PC-9 (cell line): ENCODE results near the gene KIAA1217. TPM values are rescaled to one million over a fixed set of nuclear protein-coding genes. Genes with fewer than 3 reads are reported as not detected.

Experiments
- BruUV-seq: library from RNA; stranded (reverse); fragments of 400-500 nt; replicated peaks from 2 replicates; lab custom pipeline; 2021; lab: Mats Ljungman, UMichigan
- CTCF ChIA-PET: fragments of 300-600 bp; sonication (Branson Sonifier 250); formaldehyde crosslinking; loops from one replicate; lab custom pipeline; 2022; ENCODE audit warnings: antibody characterized with exemption; lab: Charles Lee
- POLR2A ChIA-PET: fragments of 300-600 bp; sonication (Branson Sonifier 250); formaldehyde crosslinking; loops from one replicate; lab custom pipeline; 2022; ENCODE audit warnings: antibody characterized with exemption; ENCODE audit not compliant: unreplicated experiment; lab: Charles Lee
- DNase-seq, 2 experiments: peaks; one replicate each; pipeline versions ENCODE4 v3.0.0 to v3.0.0-alpha.2; 2015 to 2022; ENCODE audit warnings: mixed read lengths in 1 of 2
- H2AFZ ChIP-seq: fragments of 200-600 bp; sonication (generic); 2 replicates; pipeline ENCODE4 v1.8.1; 2017; ENCODE audit warnings: antibody characterized with exemption
- H3F3A ChIP-seq: fragments of 200-600 bp; sonication (generic); 2 replicates; pipeline ENCODE4 v1.8.1; 2017; ENCODE audit warnings: antibody characterized with exemption, mild to moderate bottlenecking, low read depth; ENCODE audit not compliant: insufficient read depth
- H3K27ac ChIP-seq: fragments of 200-600 bp; sonication (generic); 2 replicates; pipeline ENCODE4 v1.6.1; 2016; ENCODE audit warnings: mixed run types
- H3K27me3 ChIP-seq: fragments of 200-600 bp; sonication (generic); 2 replicates; pipeline ENCODE4 v1.6.1; 2016; ENCODE audit warnings: low read depth, mixed run types; ENCODE audit not compliant: insufficient read depth
- H3K36me3 ChIP-seq: fragments of 200-600 bp; sonication (generic); 2 replicates; pipeline ENCODE4 v1.6.1; 2016; ENCODE audit warnings: low read depth, mixed run types
- H3K4me1 ChIP-seq: fragments of 200-600 bp; sonication (generic); replicated peaks from 2 replicates; pipeline ENCODE4 v1.6.1; 2016; ENCODE audit warnings: mixed run types; ENCODE audit not compliant: insufficient read depth
- H3K4me2 ChIP-seq: fragments of 200-600 bp; sonication (generic); 2 replicates; pipeline ENCODE4 v1.6.1; 2017; ENCODE audit warnings: mixed run types
- H3K4me3 ChIP-seq: fragments of 200-600 bp; sonication (generic); 2 replicates; pipeline ENCODE4 v1.6.1; 2016; ENCODE audit warnings: mixed run types
- H3K79me2 ChIP-seq: fragments of 200-600 bp; sonication (generic); 2 replicates; pipeline ENCODE4 v1.6.1; 2017; ENCODE audit warnings: low read depth, mixed run types
- H3K9me2 ChIP-seq: fragments of 200-600 bp; sonication (generic); 2 replicates; pipeline ENCODE4 v1.8.1; 2017; ENCODE audit warnings: mild to moderate bottlenecking; ENCODE audit not compliant: insufficient read depth
- H3K9me3 ChIP-seq: fragments of 200-600 bp; sonication (generic); 2 replicates; pipeline ENCODE4 v1.8.1; 2016; ENCODE audit warnings: low read depth; ENCODE audit not compliant: insufficient read depth
- H4K20me1 ChIP-seq: fragments of 200-600 bp; sonication (generic); 2 replicates; pipeline ENCODE4 v1.8.1; 2017; ENCODE audit not compliant: insufficient read depth
- EZH2 ChIP-seq: fragments of 200-600 bp; sonication (generic); IDR thresholded peaks from 2 replicates; pipeline ENCODE4 v1.8.0; 2017; ENCODE audit warnings: antibody characterized with exemption, low read depth
- intact Hi-C: fragments of 100-400 bp; cut with micrococcal nuclease; formaldehyde crosslinking; loops from one replicate; pipeline ENCODE4 v1.10.0; 2022; ENCODE audit not compliant: unreplicated experiment
- total RNA-seq: library from RNA; stranded (reverse); gene quantifications from 2 replicates; pipeline ENCODE4 v1.2.3, GENCODE V29; 2021
- TF ChIP-seq, protein P1 (sequence below): fragments of 200-600 bp; sonication (generic); conservative IDR thresholded peaks from 2 replicates; pipeline ENCODE4 v1.6.1; 2017; ENCODE audit warnings: mixed run types, antibody characterized with exemption, mild to moderate bottlenecking, moderate library complexity

Gene KIAA1217
- total RNA-seq, 1 experiment from 2014 or later = 41.1 TPM

DNA sequence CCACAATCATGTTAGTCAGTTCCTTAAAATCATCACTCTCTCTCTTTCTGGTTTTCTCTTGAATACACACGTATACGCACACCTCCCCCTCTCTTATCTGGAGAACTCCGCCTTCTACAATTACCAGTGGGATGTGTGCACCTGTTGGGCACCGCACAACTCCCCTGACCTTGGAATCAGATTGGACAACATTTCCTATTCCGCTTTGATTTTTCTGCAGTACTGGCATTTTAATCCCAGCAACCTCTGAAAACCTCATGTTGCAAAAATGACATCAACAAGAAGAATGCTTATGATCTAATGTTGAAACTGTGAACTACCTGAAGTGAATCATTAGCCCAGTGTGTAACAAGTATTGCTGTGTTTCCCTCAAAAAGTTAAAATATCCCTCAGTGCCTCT, 109.6 kb downstream of the KIAA1217 start:
- no peaks in the 10 kb centered on the region for H3K27me3 ChIP-seq
- POLR2A ChIA-PET = no interaction called here
- no TSS peak for BruUV-seq

DNA sequence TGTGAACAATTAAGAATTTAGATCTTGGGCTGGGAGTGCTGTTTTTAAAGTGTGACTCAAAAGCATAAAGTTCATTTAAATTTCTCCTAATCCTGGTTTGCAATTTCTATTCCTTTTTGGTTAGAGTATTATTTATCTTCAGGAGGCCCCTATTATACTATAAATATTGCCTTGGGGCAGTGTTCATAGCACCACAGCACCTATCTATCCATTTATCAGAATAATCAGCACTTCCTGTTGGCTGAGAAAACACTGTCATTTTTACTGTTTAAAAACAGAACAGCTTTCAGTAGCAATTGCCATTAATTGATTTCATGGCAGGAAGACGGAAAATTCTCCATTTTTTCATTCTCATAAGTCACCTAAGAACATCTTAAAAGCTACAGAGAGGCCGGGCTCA, 111.4 kb downstream of the KIAA1217 start:
- intact Hi-C loops = no loop called here
- H3K9me2 ChIP-seq = no peaks in the 10 kb centered on the region
- H3K27ac ChIP-seq = no peak overlapping the region
- ChIA-PET POLR2A (no interaction called here), CTCF (no interaction called here)
- H3K4me2 ChIP-seq = no peak overlapping the region
- H3K4me3 ChIP-seq = no peak overlapping the region
- no peaks in the 10 kb centered on the region for H3K9me3 ChIP-seq
- no peaks in the 10 kb centered on the region for H3K4me1 ChIP-seq
- no peak for DNase-seq
- no peak overlapping the region for H2AFZ ChIP-seq
- no peaks in the 10 kb centered on the region for H4K20me1 ChIP-seq
- H3K27me3 ChIP-seq = no peaks in the 10 kb centered on the region
- no peaks in the 10 kb centered on the region for H3K79me2 ChIP-seq
- TF ChIP-seq EZH2 = no peak
- TF ChIP-seq, protein P1, sequence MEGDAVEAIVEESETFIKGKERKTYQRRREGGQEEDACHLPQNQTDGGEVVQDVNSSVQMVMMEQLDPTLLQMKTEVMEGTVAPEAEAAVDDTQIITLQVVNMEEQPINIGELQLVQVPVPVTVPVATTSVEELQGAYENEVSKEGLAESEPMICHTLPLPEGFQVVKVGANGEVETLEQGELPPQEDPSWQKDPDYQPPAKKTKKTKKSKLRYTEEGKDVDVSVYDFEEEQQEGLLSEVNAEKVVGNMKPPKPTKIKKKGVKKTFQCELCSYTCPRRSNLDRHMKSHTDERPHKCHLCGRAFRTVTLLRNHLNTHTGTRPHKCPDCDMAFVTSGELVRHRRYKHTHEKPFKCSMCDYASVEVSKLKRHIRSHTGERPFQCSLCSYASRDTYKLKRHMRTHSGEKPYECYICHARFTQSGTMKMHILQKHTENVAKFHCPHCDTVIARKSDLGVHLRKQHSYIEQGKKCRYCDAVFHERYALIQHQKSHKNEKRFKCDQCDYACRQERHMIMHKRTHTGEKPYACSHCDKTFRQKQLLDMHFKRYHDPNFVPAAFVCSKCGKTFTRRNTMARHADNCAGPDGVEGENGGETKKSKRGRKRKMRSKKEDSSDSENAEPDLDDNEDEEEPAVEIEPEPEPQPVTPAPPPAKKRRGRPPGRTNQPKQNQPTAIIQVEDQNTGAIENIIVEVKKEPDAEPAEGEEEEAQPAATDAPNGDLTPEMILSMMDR = no peak
- H3F3A ChIP-seq = no peaks in the 10 kb centered on the region
- no TSS peak for BruUV-seq
- no peaks in the 10 kb centered on the region for H3K36me3 ChIP-seq

More for the DNA sequence above, 109.6 kb downstream of the KIAA1217 start:
- intact Hi-C loops = no loop called here
- no peaks in the 10 kb centered on the region for H3K4me1 ChIP-seq
- no peaks in the 10 kb centered on the region for H4K20me1 ChIP-seq
- no peak for TF ChIP-seq EZH2
- TF ChIP-seq, protein P1 = no peak
- no peak for DNase-seq
- no peaks in the 10 kb centered on the region for H3K9me2 ChIP-seq
- CTCF ChIA-PET = interaction anchor here (0.6 kb wide), 1 partner anchor 16 kb away, joined by 4 read pairs; no protein-coding TSS in a partner anchor
- H2AFZ ChIP-seq = no peak overlapping the region
- no peaks in the 10 kb centered on the region for H3K79me2 ChIP-seq
- no peak overlapping the region for H3K4me3 ChIP-seq
- H3K36me3 ChIP-seq = no peaks in the 10 kb centered on the region
- no peak overlapping the region for H3K27ac ChIP-seq
- no peaks in the 10 kb centered on the region for H3F3A ChIP-seq
- H3K9me3 ChIP-seq = no peaks in the 10 kb centered on the region
- no peak overlapping the region for H3K4me2 ChIP-seq

DNA sequence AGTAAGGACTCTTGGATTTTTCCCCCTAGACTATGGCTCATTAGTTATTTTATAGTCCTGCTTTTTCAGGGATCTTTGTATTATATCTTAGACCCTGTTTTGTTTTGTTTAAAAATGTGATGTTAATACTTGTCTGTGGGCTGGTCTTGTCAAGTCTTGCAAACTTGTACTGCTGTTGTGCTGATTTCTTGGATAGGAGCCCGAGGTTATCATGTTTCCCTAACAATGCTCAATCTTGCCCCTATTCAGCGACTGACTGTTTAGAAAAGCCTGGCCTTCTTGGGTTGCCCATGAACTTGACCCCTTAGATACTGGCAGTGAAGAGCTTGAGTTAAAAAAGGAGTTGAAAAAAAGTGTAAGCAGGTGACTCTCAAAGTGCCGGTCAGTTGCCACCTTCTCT, 115.7 kb downstream of the KIAA1217 start:
- Histone ChIP-seq H3K4me1 (no peaks in the 10 kb centered on the region), H3K4me2 (no peak overlapping the region), H3K9me2 (no peaks in the 10 kb centered on the region), H3K27me3 (no peaks in the 10 kb centered on the region), H3K4me3 (no peak overlapping the region), H3K27ac (no peak overlapping the region), H3K79me2 (no peaks in the 10 kb centered on the region), H4K20me1 (no peaks in the 10 kb centered on the region), H3K36me3 (no peaks in the 10 kb centered on the region), H3K9me3 (no peaks in the 10 kb centered on the region), H2AFZ (no peak overlapping the region), H3F3A (no peaks in the 10 kb centered on the region)
- CTCF ChIA-PET = no interaction called here
- POLR2A ChIA-PET = no interaction called here
- intact Hi-C loops = no loop called here
- no peak for DNase-seq
- no TSS peak for BruUV-seq
- no peak for TF ChIP-seq EZH2
- TF ChIP-seq, protein P1 = no peak
